ENCODE results near the gene ASRGL1. TPM values are rescaled to one million over a fixed set of nuclear protein-coding genes. Genes with fewer than 3 reads are reported as not detected.

The ASRGL1 gene
- total and polyA plus RNA-seq, 2 experiments from 2014 or later: 6.9 to 21.5 TPM

GRCh38 chr11:62401811-62402210, 64.6 kb downstream of the ASRGL1 start:
- DNase-seq (ENCODE audit: low read depth in 1 of 2, low spot score in 1 of 2): no peak
- Histone ChIP-seq H3K27ac (no peak overlapping the region), H3K9me3 (ENCODE audit: low read depth) (no peaks in the 10 kb centered on the region), H3K36me3 (no peaks in the 10 kb centered on the region), H3K4me1 (ENCODE audit: low read depth) (peaks cover 12% of the 10 kb centered on the region), H3K4me3 (no peak overlapping the region), H3K27me3 (no peaks in the 10 kb centered on the region)
- TF ChIP-seq CTCF (IDR thresholded peaks at IDR 0.05; ENCODE audit: low read depth, low read length): no peak

GRCh38 chr11:62402226-62402959, 65.1 kb downstream of the ASRGL1 start:
- DNase-seq (ENCODE audit: low read depth in 1 of 2, low spot score in 1 of 2): no peak
- H3K9me3 ChIP-seq (ENCODE audit: low read depth): no peaks in the 10 kb centered on the region
- no peak overlapping the region for H3K4me3 ChIP-seq
- no peak for TF ChIP-seq CTCF (IDR thresholded peaks at IDR 0.05; ENCODE audit: low read depth, low read length)
- no peaks in the 10 kb centered on the region for H3K27me3 ChIP-seq
- H3K36me3 ChIP-seq: no peaks in the 10 kb centered on the region
- no peak overlapping the region for H3K27ac ChIP-seq
- peaks cover 10% of the 10 kb centered on the region for H3K4me1 ChIP-seq (ENCODE audit: low read depth)

GRCh38 chr11:62402960-62403730, 65.9 kb downstream of the ASRGL1 start:
- no peaks in the 10 kb centered on the region for H3K9me3 ChIP-seq (ENCODE audit: low read depth)
- TF ChIP-seq CTCF (IDR thresholded peaks at IDR 0.05; ENCODE audit: low read depth, low read length): no peak
- DNase-seq (ENCODE audit: low read depth in 1 of 2, low spot score in 1 of 2): no peak
- no peak overlapping the region for H3K27ac ChIP-seq
- H3K4me1 ChIP-seq (ENCODE audit: low read depth): peaks cover 6% of the 10 kb centered on the region
- H3K36me3 ChIP-seq: no peaks in the 10 kb centered on the region
- no peaks in the 10 kb centered on the region for H3K27me3 ChIP-seq
- no peak overlapping the region for H3K4me3 ChIP-seq

GRCh38 chr11:62404435-62404834, 67.2 kb downstream of the ASRGL1 start:
- TF ChIP-seq CTCF (IDR thresholded peaks at IDR 0.05; ENCODE audit: low read depth, low read length): no peak
- H3K27me3 ChIP-seq: no peaks in the 10 kb centered on the region
- H3K36me3 ChIP-seq: no peaks in the 10 kb centered on the region
- H3K27ac ChIP-seq: no peak overlapping the region
- H3K4me3 ChIP-seq: no peak overlapping the region
- DNase-seq (ENCODE audit: low read depth in 1 of 2, low spot score in 1 of 2): no peak
- no peaks in the 10 kb centered on the region for H3K9me3 ChIP-seq (ENCODE audit: low read depth)
- H3K4me1 ChIP-seq (ENCODE audit: low read depth): no peaks in the 10 kb centered on the region

- H3K9me3 ChIP-seq (ENCODE audit: low read depth): no peaks in the 10 kb centered on the region
- no peak overlapping the region for H3K27ac ChIP-seq
- no peaks in the 10 kb centered on the region for H3K27me3 ChIP-seq
- no peaks in the 10 kb centered on the region for H3K4me1 ChIP-seq (ENCODE audit: low read depth)
- H3K36me3 ChIP-seq: no peaks in the 10 kb centered on the region
- H3K4me3 ChIP-seq: no peak overlapping the region
- no peak for TF ChIP-seq CTCF (IDR thresholded peaks at IDR 0.05; ENCODE audit: low read depth, low read length)
- DNase-seq (ENCODE audit: low read depth in 1 of 2, low spot score in 1 of 2): no peak
Measured at GRCh38 chr11:62404901-62405300, 67.7 kb downstream of the ASRGL1 start.

Measured in cardiac muscle cell (in vitro differentiated cells and primary cell).